HTR-8/SVneo (cell line): ENCODE data around the gene C1orf174.

ENCODE experiments used
- DNase-seq: peaks from one replicate; pipeline ENCODE4 v3.0.0; 2011; ENCODE audit warnings: low spot score, mixed read lengths; ENCODE audit not compliant: insufficient read length
- FAIRE-seq: peaks from 2 replicates; lab custom pipeline; 2011; peaks lifted over from hg19 to GRCh38; lab: Jason Lieb, UNC

C1orf174 gene

GRCh38 chr1:3850857-3851256, 49.2 kb downstream of the C1orf174 start:
- DNase-seq (no peak), FAIRE-seq (no peak)

- no peak for DNase-seq
- FAIRE-seq = no peak
These were observed 53.0 kb downstream of the C1orf174 start for GRCh38 chr1:3847081-3847480.

- FAIRE-seq (no peak), DNase-seq (no peak)
These were observed 53.5 kb downstream of the C1orf174 start for GRCh38 chr1:3846541-3846940.

- FAIRE-seq (no peak), DNase-seq (no peak)
These were observed 57.2 kb downstream of the C1orf174 start for GRCh38 chr1:3842912-3843311.

GRCh38 chr1:3841491-3841890, 58.6 kb downstream of the C1orf174 start:
- no peak for DNase-seq
- no peak for FAIRE-seq
